Uterus (tissue), 4 donors: Measurements from ENCODE around the gene AKR1C8. TPM values are rescaled to one million over a fixed set of nuclear protein-coding genes. Genes with fewer than 3 reads are reported as not detected.
"Not testable (repeated sequence)": the region's sequence is repeated elsewhere in the genome, so short reads cannot be mapped to it uniquely, and the experiment has no call there.

Experiments
- DNase-seq, 2 donors: peaks; one replicate each; pipeline ENCODE4 v3.0.0-alpha.2; 2019 to 2020
- H3K27ac ChIP-seq, 2 donors: fragments of 200-600 bp; sonication (generic); 1 replicate in 1 of 2; 2 replicates in 1 of 2; pipeline ENCODE4 v1.5.1; 2016 to 2018
- H3K27me3 ChIP-seq, 2 donors: fragments of 200-600 bp; sonication (generic); one replicate each; pipeline ENCODE4 v1.5.1; 2018 to 2019; ENCODE audit warnings: control low read depth in 1 of 2
- H3K36me3 ChIP-seq, 2 donors: fragments of 200-600 bp; sonication (generic); one replicate each; pipeline ENCODE4 v1.5.1; 2019; ENCODE audit warnings: control low read depth in 1 of 2
- H3K4me1 ChIP-seq, 2 donors: fragments of 200-600 bp; sonication (generic); one replicate each; pipeline ENCODE4 v1.5.1; 2018 to 2019; ENCODE audit warnings: control low read depth in 1 of 2
- H3K4me3 ChIP-seq, 2 donors: fragments of 200-600 bp; sonication (generic); 1 replicate in 1 of 2; 2 replicates in 1 of 2; pipeline ENCODE4 v1.5.1; 2018 to 2019; ENCODE audit warnings: mild to moderate bottlenecking in 1 of 2
- H3K9me3 ChIP-seq, 2 donors: fragments of 200-600 bp; sonication (generic); one replicate each; pipeline ENCODE4 v1.5.1; 2019; ENCODE audit warnings: control low read depth in 1 of 2
- POLR2A ChIP-seq, 2 donors: fragments of 450-650 bp; IDR thresholded peaks; one replicate each; pipeline ENCODE4 v1.6.1; 2016; ENCODE audit warnings: antibody characterized with exemption in 2 of 2, mild to moderate bottlenecking in 1 of 2, moderate library complexity in 1 of 2
- intact Hi-C: fragments of 100-400 bp; cut with DNase I; formaldehyde crosslinking; loops from one replicate; pipeline ENCODE4 v1.15.1; 2023; ENCODE audit warnings: low total_unique reads
- total RNA-seq, 4 donors: library from RNA; depleted of rRNA in 3 of 4; stranded (reverse); fragments of >200 nt in 3 of 4; gene quantifications; one replicate each; pipeline versions ENCODE4 v1.1.0 to v1.2.4, GENCODE V29; 2014 to 2023
- TF ChIP-seq, protein P1 (sequence below), 4 experiments: fragments of 200-600 bp in 2 of 4; fragments of 450-650 bp in 2 of 4; sonication (generic) in 2 of 4; IDR thresholded peaks; one replicate each; pipeline ENCODE4 v1.5.1; 2016 to 2019; ENCODE audit warnings: antibody characterized with exemption in 4 of 4, mild to moderate bottlenecking in 2 of 4, moderate library complexity in 1 of 4
- donor health status: DM: yes; HTN: yes; CAD: no.

Gene AKR1C8
- total RNA-seq, 4 donors from 2014 or later, result not detected

DNA sequence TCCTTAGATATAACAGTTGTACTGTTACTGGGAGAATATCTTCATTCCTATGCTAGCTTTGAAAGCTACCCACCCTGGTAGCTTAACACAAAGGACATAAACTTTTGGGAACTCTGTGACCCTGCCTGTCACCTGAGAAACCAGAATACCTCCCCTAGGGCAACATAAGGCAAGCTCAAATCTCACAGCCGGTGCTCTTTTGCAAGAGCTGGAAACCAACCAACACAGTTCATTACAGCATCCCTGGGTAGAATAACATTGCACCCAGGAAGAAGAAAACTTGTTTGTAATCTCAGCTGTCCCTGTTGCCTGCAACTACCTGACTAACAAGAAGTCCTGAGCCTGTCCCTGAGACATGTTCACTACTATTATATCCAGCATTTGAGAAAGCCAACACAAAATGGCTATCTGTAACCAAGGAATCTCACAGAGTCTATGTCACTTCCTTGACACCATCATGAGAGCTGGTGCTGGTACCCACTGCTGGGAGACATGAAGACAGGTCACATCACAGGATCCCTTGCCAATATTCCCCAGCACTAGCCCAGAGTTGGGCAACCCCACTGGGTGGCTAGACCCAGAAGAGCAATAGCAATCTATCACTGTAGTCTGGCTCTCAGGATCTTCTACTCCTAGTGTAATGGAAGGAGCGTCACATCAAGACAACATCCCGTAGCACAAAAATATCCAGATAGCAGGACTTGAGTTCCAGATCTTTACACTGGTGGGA is 59.5 kb downstream of the AKR1C8 start:
- TF ChIP-seq, protein P1, sequence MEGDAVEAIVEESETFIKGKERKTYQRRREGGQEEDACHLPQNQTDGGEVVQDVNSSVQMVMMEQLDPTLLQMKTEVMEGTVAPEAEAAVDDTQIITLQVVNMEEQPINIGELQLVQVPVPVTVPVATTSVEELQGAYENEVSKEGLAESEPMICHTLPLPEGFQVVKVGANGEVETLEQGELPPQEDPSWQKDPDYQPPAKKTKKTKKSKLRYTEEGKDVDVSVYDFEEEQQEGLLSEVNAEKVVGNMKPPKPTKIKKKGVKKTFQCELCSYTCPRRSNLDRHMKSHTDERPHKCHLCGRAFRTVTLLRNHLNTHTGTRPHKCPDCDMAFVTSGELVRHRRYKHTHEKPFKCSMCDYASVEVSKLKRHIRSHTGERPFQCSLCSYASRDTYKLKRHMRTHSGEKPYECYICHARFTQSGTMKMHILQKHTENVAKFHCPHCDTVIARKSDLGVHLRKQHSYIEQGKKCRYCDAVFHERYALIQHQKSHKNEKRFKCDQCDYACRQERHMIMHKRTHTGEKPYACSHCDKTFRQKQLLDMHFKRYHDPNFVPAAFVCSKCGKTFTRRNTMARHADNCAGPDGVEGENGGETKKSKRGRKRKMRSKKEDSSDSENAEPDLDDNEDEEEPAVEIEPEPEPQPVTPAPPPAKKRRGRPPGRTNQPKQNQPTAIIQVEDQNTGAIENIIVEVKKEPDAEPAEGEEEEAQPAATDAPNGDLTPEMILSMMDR (IDR thresholded peaks at IDR 0.05), result no peak
- TF ChIP-seq POLR2A (IDR thresholded peaks at IDR 0.05), result no peak
- no peaks in the 10 kb centered on the region for H3K4me1 ChIP-seq
- no peak overlapping the region for H3K27ac ChIP-seq
- DNase-seq, result no peak
- H3K36me3 ChIP-seq, result no peaks in the 10 kb centered on the region
- intact Hi-C loops, result no loop called here
- no peaks in the 10 kb centered on the region for H3K27me3 ChIP-seq
- no peaks in the 10 kb centered on the region for H3K9me3 ChIP-seq
- H3K4me3 ChIP-seq, result no peak overlapping the region

DNA sequence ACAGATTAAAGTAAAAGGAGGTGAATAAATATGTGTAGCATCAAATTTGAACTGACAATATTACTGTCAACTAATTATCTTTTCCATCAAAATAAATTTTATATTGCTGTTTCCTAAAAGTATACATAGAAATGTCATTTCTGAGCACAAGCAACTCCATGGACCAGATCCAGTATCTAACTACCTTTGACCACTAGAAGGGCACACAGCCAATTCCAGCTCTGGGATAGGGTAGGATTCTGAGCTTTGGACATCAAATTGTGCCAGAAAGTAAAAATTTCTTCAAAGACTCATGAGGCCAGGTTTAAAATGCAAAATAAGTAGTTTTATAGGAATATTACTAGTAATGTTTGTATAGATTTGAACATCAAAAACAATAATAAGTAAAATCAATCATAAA is 61.1 kb downstream of the AKR1C8 start:
- no peak overlapping the region for H3K27ac ChIP-seq
- no peak overlapping the region for H3K4me3 ChIP-seq
- H3K4me1 ChIP-seq, result no peaks in the 10 kb centered on the region
- intact Hi-C loops, result no loop called here
- H3K9me3 ChIP-seq, result no peaks in the 10 kb centered on the region
- H3K27me3 ChIP-seq, result no peaks in the 10 kb centered on the region
- no peaks in the 10 kb centered on the region for H3K36me3 ChIP-seq
- TF ChIP-seq, protein P1 (IDR thresholded peaks at IDR 0.05), result no peak
- TF ChIP-seq POLR2A (IDR thresholded peaks at IDR 0.05), result no peak
- no peak for DNase-seq

DNA sequence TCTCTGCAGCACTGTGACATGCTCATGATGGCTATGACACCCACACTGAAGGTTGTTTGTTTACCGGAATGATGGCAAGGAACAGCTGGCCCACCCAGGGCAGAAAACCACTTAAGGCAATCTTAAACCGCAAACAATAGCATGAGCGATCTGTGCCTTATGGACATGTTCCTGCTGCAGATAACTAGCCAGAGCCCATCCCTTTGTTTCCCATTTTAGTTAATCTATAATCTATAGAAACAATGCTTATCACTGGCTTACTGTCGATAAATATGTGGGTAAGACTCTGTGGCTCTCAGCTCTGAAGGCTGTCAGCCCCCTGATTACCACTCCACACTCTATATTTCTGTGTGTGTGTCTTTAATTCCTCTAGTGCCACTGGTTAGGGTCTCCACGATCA is 65.0 kb downstream of the AKR1C8 start:
- H3K9me3 ChIP-seq, H3K27me3 ChIP-seq, H3K27ac ChIP-seq, DNase-seq, H3K4me1 ChIP-seq, intact Hi-C loops, H3K36me3 ChIP-seq, H3K4me3 ChIP-seq: not testable (repeated sequence)

DNA sequence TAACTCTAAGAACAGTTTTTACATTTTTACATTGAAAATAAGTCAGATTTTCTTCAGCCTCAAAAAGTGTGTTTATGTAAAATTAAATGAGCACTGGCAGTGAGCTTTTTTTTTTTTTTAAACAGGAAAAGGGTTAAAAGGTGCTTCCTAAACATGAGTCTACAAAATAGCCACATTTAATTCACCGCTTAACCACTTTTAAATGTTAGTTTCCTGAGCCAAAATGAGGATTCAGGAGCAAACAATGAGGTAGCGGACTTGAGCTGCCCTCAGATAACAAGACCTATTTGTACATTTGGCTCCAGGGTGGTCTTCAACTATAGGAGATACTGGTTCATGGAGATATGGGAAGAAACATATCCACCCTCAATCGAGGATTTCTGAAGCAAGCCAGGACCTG is 67.9 kb downstream of the AKR1C8 start:
- intact Hi-C loops, result no loop called here
- TF ChIP-seq, protein P1 (IDR thresholded peaks at IDR 0.05), result no peak
- no peak for TF ChIP-seq POLR2A (IDR thresholded peaks at IDR 0.05)
- H3K36me3 ChIP-seq, result no peaks in the 10 kb centered on the region
- H3K27ac ChIP-seq, result no peak overlapping the region
- no peaks in the 10 kb centered on the region for H3K27me3 ChIP-seq
- H3K4me3 ChIP-seq, result no peak overlapping the region
- no peaks in the 10 kb centered on the region for H3K4me1 ChIP-seq
- no peak for DNase-seq
- H3K9me3 ChIP-seq, result no peaks in the 10 kb centered on the region

DNA sequence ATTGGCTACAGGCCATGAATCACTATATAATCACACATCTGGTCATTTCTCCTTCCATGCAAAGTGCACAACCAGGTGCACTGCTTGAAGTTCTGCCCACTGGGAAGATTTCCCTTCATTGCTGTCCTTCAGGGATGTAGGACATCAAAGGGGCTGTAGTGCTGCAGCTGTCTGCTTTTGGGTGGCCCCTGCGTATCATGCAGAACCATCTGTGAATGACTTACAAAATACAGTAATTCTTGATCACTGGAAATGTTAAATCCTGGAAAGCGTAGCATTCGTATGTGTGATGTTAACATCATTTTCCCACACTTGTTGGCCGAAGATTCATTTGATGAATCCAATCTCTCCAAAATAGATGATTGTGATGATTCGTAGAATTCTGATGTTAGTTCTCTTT is 68.3 kb downstream of the AKR1C8 start:
- no peaks in the 10 kb centered on the region for H3K9me3 ChIP-seq
- intact Hi-C loops, result no loop called here
- no peaks in the 10 kb centered on the region for H3K27me3 ChIP-seq
- no peak for TF ChIP-seq POLR2A (IDR thresholded peaks at IDR 0.05)
- TF ChIP-seq, protein P1 (IDR thresholded peaks at IDR 0.05), result no peak
- no peak overlapping the region for H3K27ac ChIP-seq
- DNase-seq, result no peak
- no peaks in the 10 kb centered on the region for H3K36me3 ChIP-seq
- no peak overlapping the region for H3K4me3 ChIP-seq
- no peaks in the 10 kb centered on the region for H3K4me1 ChIP-seq

DNA sequence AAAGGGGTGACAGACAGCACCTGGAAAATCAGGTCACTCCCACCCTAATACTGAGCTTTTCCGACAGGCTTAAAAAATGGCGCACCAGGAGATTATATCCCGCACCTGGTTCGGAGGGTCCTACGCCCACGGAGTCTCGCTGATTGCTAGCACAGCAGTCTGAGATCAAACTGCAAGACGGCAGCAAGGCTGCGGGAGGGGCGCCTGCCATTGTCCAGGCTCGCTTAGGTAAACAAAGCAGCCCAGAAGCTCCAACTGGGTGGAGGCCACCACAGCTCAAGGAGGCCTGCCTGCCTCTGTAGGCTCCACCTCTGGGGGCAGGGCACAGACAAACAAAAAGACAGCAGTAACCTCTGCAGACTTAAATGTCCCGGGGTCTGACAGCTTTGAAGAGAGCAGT is 75.1 kb downstream of the AKR1C8 start:
- H3K27me3 ChIP-seq, H3K36me3 ChIP-seq, H3K4me3 ChIP-seq, DNase-seq, H3K4me1 ChIP-seq, H3K27ac ChIP-seq, intact Hi-C loops, H3K9me3 ChIP-seq: not testable (repeated sequence)
